HuH-7.5 (cell line): ENCODE data around the gene ONECUT3.
A peak's percentile ranks its signal among the peaks of the same experiment; 100 is the strongest.
"Not testable (repeated sequence)": the region's sequence is repeated elsewhere in the genome, so short reads cannot be mapped to it uniquely, and the experiment has no call there.

Experiments
- DNase-seq: peaks from one replicate; pipeline ENCODE4 v3.0.0; 2011; ENCODE audit warnings: low spot score

Gene ONECUT3

GRCh38 chr19:1794424-1795172 is 41.3 kb downstream of the ONECUT3 start:
- DNase-seq: no peak

DNA sequence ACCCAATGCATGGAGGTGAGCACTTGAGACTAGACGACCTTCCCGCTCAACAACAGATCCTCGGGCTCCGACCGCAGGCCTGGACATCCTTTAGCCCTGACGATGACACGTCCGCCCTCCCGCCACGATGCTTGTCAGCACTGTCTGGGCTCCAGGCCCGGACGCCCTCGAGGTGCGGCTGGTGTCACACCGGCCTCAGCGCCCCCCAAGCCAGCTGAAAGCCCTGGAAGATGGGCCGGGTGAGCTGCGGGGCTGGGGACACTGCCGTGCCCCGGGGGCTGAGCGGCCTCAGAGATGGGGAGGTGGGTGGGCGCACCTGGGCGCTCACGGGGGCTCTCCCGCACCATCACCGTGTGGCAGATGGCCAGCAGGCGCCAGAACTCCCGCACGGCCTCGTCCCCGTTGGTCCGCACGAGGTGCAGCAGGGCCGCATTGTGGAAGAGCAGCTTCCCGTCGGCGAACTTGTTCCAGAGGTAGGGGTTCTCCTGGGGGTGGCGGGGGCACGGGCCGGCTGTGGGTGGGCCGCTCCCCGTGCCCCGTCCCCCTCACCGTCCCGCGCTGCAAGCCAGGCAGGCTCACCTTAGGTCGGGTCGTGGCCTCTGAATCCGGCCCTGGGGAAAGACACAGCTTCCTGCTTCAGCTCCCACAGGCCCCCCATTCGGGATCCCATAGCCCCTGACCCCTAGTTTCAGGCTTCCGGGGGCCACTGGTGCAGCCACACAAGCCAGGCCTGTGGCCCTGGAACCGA is 43.3 kb downstream of the ONECUT3 start:
- DNase-seq: no peak

DNA sequence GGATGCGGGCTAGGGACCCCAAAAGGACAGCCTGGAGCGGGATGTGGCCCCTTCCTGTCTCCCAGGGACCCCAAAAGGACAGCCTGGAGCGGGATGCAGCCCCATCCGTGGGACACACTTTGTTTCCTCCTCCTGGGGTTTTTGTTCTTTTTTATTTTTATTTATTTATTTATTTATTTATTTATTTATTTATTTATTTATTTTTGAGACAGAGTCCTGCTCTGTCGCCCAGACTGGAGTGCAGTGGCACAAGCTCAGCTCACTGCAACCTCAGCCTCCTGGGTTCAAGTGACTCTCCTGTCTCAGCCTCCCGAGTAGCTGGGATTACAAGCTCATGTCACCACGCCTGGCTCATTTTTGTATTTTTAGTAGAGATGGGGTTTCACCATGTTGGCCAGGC is 44.0 kb downstream of the ONECUT3 start:
- DNase-seq: not testable (repeated sequence)

GRCh38 chr19:1799695-1800342 is 46.5 kb downstream of the ONECUT3 start:
- DNase-seq: no peak

DNA sequence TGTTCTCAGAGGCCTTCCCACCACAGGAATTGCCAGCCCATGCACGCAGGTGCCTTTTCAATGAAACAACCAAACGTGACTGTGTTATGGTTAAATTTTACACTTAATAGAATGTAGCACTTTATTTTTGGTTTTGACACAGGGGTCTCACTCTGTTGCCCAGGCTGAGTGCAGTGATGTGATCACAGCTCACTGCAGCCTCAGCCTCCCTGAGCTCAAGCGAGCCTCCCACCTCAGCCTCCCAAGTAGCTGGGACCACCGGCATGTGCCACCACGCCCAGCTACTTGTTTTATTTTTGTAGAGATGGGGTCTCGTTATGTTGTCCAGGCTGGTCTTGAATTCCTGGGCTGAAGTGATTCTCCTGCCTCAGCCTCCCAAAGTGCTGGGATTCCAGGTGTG is 51.6 kb downstream of the ONECUT3 start:
- DNase-seq: no peak

DNA sequence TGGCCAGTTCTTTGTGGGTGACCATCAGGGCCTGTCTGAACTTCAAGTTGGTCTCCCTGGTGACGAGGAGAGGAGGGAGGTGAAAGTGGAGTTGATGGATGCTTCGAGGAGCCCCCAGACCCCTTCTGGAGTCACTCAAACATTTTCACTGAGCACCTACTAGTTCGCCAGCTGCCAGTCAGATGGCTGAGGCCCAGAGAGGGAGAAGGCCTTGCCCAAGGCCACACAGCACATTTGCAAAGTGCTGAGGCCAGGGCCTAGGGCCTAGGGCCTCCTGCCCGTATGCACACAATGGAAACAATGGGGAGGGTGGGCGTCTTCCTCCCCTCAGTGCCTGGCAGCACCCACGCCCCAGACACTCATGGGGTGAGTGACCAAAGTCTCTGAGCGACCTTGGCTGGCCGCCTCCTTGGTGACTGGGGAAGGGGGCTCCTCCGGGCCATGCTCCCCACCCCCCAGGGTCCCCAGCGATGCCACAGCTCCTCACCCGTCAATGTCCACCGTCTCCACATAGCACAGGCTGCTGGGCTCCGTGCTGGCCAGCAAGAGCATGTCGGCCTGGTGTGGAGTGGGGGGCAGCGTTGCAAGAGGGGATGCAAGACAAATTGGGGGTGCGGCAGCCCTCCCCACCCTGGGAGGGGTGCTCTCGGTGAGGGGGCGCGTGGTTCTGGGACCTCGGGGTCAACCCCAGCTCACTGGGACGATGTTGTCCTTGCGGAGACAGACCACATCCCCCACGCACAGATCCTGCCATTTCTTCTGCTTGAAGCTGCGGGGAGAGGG is 52.3 kb downstream of the ONECUT3 start:
- no peak for DNase-seq

DNA sequence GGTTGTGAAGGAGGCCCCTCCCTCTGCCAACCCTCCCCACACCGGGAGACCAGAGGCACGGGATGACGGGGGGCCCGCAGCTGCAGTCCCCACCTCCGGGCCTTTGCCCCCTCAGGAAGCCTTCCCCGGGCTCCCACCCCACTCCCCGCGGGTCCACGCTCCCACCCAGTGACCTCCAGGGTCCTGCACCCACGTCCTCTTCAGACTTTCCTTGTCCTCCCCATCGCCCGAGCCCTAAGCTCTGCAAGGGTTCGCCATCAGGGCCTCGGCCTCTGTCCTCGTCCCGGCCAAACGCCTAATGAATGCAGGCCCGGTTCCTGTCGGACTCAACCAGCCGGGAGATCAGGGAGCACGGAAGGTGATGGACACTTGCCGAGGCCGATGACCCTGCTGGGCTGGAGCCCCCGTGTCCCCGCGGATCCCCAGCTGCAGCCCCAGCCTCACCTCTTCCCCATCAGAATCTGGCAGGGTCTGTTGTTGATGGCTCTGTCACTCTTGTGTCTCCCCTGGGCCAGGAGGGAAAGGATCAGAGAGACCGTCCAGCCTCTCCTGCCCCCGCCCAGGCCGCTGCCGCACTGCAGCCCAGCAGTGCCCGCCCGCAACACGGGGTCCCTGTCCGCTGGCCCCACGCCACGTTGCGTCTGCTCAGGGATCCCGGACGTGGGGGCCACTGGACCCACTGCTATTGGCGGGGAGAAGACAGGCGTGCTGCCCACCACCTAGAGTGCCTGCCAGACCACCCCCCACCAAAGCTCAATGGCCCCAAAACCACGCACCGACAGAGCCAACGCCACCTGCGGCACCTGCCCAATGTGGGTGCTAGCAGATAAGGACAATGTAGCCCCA is 53.1 kb downstream of the ONECUT3 start:
- no peak for DNase-seq

- DNase-seq: no peak
These were observed 53.9 kb downstream of the ONECUT3 start for GRCh38 chr19:1807030-1807694.

DNA sequence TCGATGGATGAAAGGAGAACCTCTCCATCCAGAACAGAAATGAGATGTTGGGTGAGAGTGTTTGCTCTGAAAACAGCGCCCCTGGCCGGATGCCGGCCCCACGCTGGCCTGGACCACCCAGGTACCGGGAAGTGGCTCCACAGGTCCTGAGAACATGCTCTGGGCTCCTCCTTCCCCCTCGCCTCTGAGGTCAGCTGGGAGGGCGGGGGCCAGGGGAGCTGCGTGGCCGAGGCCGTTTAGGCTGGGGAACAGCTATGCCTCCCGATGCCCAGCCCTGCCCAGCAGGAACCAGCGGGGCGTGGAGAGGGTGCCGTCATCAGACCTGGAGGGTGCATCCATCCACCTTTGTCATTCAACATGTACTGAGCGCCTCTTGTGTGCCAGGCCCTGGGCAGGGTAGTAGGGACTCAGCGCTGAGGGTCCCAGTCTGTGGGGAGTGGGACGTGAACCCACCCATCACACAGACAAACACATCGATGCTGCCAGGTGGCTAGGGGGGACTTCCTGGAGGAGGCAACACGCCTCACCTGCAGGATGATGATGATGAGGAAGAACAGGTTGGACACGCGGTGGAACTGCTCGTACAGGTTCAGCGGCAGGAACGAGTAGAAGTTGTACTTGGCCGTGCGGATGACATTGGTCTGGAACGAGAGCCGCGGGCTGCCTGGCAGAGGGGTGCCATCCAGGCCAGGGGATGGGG is 54.5 kb downstream of the ONECUT3 start:
- DNase-seq: no peak

DNA sequence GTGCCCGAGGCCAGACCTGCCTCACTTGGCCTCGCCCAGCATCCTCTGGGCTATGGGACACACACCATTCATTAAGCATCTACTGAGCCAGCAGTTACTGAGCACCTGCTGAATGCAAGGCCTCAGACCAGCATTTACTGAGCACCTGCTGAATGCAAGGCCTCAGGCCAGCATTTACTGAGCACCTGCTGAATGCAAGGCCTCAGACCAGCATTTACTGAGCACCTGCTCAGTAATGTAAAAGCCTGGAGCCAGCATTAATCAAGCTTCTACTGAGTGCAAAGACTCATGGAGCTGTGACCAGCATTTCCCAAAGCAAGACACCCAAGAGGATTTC is 55.1 kb downstream of the ONECUT3 start:
- DNase-seq: no peak

GRCh38 chr19:1809678-1810077 is 56.4 kb downstream of the ONECUT3 start:
- DNase-seq: no peak

DNA sequence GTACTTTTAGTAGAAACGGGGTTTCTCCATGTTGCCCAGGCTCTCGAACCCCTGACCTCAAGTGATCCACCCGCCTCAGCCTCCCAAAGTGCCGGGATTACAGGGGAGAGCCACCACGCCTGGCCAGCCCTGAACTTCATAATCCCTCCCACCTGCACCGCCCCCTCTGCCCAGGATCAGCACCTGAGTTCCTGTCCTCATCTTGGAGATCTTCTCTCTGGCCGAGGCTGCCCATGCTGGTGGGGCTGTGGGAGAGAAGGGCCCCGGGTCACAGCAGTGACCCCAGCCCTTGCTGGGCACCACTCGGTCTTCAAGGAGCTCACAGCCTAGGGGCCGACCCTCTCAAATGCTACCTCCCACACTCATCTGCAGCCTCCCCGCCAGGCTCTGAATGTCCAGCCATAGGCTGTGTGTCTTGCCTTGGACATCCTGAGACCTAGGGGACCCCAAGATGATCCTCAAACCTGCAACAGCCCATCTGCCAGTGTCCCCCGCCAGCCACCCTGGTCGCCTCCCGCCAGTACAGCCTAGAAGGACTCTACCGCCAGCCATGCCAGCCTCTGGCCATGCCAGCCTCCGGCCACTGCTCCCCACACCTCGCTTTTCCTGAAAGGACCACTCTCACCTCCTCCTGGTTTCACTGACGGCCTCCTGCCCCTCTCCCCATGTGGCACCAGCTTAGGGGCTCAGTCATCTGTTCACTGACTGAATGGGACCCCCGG is 57.3 kb downstream of the ONECUT3 start:
- DNase-seq: no peak

DNA sequence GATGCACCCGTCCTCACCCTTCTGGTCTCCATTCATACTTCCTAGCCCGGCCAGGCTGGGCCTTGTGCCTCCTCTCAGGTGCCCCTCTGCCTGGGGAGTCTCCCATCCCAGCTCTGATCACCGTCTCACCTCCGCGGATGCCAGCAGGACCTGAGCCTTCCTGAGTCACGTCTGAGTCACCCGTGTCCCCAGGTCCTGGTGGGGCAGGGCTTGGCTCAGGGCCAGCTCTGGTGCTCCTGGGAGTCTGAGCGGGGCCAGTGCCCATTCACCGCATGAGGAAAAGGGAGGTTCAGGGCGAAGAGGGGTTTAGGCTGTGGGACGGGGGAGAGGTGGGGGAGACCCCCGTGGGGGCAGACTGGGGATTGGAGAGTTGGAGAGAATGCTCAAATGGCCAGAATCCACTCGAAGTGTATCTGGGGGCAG is 58.2 kb downstream of the ONECUT3 start:
- DNase-seq: peak; percentile 70

DNA sequence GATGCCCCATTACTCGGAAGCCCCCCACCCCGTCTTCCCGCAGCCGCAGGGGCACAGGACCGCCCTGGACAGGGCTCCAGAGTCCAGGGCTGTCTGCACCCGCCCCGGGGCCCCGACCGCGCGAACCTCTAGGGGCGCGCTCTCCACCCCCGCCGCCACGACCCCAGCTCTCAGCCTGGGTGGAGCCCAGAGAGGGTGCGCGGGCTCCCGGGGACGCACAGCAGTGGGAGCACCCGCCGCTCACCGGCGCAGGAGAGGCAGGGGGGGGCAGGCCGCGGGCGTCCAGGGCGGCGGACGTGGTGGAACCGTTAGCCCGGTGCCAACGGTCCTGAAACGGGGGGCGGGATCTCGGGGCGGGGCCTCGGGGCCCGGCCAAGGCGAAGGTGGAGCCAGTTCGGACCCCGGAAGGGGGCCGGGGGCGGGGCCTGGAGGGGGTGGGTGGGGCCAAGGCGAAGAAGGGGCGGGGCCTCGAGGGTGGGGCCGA is 58.7 kb downstream of the ONECUT3 start, which contains the start of gene ATP8B3:
TSS of gene ATP8B3 (minus strand) at position 335 of the 484 bp plus-strand sequence. CDS start 540 bp downstream, outside the sequence.
- DNase-seq: no peak

DNA sequence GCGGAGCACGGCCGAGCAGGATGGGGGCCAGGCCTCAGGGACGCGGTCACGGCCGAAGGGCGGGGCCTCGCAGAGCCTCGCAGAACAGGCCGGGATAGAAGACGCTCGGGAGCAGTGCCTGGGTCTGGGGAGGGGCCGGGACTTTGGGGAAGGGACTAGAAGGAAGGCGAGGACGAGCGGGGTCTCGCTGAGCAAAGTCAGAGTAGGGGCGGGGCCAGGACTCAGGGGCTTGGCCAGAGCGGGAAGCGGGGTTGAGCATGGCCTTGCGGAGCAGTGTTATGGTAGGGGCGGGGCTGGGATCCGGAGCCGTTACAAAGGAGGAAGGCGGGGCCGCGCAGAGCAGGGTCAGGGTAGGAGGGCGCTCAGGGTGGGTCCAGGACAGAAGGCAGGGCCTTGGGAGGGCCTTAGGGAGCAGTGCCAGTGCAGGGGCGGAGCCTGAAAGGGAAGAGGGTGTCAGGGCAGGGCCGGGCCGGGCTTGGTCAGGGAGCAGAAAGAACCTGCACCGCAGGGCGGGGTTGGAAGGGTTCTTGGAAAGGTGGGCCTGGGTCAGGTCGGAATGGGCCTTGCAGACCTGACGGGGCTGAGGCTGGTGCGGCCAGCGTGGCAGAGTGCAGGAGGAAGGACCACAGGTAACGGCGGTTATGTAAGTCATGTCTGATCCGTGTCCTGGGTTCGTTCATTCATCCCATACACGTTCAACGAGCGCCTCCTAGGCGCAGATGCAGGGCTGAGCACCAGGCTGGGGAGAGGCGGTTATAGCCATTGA is 59.3 kb downstream of the ONECUT3 start:
- peak; percentile 99 for DNase-seq

DNA sequence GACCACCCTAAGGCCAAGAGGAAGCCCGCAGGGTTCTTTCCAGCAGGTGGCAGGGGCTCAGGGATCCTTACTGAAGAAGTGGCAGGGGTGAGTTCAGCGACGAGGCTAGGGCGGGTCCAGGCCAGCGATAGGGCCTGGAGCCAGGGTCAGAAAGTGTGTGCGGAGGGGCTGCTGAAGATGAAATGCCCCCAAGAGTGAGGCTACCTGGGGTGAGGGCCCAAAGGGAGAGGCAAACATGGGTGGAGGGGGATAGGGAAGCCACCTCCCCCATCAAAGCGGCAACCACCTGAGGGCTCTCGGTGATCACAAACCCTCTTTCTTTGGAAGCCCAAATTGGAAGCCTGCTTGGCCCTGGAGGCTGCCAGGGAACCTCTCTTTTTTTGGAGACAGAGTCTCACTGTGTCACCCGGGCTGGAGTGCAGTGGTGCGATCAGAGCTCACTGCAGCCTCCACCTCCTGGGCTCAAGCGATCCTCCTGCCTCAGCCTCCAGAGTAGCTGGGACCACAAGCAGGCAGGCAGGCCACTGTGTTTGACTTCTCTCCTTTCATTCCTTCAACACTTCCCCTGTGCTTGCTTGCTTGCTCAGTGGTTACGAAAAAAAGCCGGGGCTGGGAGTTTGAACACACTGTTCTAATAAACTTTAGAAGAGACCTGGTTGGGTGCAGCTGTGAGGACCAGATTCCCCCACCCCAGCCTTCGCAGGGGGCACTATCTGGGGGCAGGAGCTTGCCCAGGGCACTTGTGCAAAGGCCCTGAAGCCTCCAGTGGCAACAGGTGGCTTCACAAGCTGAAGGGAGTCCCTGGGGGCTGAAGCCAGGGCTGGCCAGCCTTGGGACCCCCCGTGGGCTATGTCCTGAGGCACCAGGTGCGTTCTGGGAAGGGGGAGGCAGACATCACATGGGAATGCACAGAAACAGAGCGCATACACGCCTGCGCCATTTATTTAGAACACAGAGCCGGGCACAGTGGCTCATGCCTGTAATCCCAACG is 60.2 kb downstream of the ONECUT3 start:
- no peak for DNase-seq

DNA sequence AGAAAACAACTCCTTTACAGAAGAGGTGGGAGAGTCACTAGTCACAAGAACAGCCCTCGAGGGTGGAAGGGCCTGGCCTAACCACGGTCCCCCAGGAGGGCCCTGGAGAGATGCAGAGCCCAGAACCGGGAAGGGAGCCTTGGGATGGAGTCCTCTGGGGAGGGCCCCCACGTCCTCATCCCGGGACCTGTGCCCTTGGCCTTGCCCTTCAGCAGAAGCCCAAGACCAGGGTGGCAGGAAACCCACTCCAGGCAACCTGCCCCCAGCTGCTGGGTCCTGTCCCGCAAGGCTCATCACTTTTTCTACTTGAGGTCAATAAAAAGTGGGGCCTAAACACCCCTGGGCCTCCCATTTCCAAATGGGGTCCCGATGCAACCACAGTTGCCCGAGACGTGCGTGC is 61.1 kb downstream of the ONECUT3 start:
- DNase-seq: no peak
